ENCODE results near the gene MEGF8.

MEGF8 gene

GRCh38 chr19:42409477-42409876 lies 84.0 kb downstream of the MEGF8 start:
- Histone ChIP-seq H3K27ac (ENCODE audit: low read depth, low read length) (no peak overlapping the region), H3K4me3 (ENCODE audit: low read length) (no peak overlapping the region), H3K36me3 (ENCODE audit: insufficient read depth, low read length) (no peaks in the 10 kb centered on the region), H3K9me3 (ENCODE audit: insufficient read depth, low read depth, low read length) (no peaks in the 10 kb centered on the region), H3K9ac (ENCODE audit: low read depth, low read length) (no peak overlapping the region), H3K4me1 (ENCODE audit: insufficient read depth, low read length) (0 out of 2 replicates have a peak, but pooled peaks cover 8% of the 10 kb centered on the region), H3K27me3 (ENCODE audit: insufficient read depth, low read length) (peaks cover 10% of the 10 kb centered on the region)
- WGBS: 90% methylated on average over 6 of the region's 6 CpGs

GRCh38 chr19:42410371-42410770 lies 84.9 kb downstream of the MEGF8 start:
- H3K27ac ChIP-seq (ENCODE audit: low read depth, low read length): no peak overlapping the region
- 95% methylated on average over 30 of the region's 30 CpGs for WGBS
- 0 out of 2 replicates have a peak, but pooled peaks cover 8% of the 10 kb centered on the region for H3K4me1 ChIP-seq (ENCODE audit: insufficient read depth, low read length)
- H3K36me3 ChIP-seq (ENCODE audit: insufficient read depth, low read length): no peaks in the 10 kb centered on the region
- no peak overlapping the region for H3K9ac ChIP-seq (ENCODE audit: low read depth, low read length)
- no peaks in the 10 kb centered on the region for H3K9me3 ChIP-seq (ENCODE audit: insufficient read depth, low read depth, low read length)
- H3K4me3 ChIP-seq (ENCODE audit: low read length): no peak overlapping the region
- H3K27me3 ChIP-seq (ENCODE audit: insufficient read depth, low read length): peaks cover 13% of the 10 kb centered on the region

GRCh38 chr19:42411581-42412178 lies 86.2 kb downstream of the MEGF8 start:
- Histone ChIP-seq H3K27me3 (ENCODE audit: insufficient read depth, low read length) (peaks cover 17% of the 10 kb centered on the region), H3K9me3 (ENCODE audit: insufficient read depth, low read depth, low read length) (no peaks in the 10 kb centered on the region), H3K9ac (ENCODE audit: low read depth, low read length) (no peak overlapping the region), H3K4me1 (ENCODE audit: insufficient read depth, low read length) (0 out of 2 replicates have a peak, but pooled peaks cover 8% of the 10 kb centered on the region), H3K27ac (ENCODE audit: low read depth, low read length) (no peak overlapping the region), H3K4me3 (ENCODE audit: low read length) (no peak overlapping the region), H3K36me3 (ENCODE audit: insufficient read depth, low read length) (no peaks in the 10 kb centered on the region)
- WGBS: 92% methylated on average over 8 of the region's 8 CpGs

- 0 out of 2 replicates have a peak, but pooled peaks cover 8% of the 10 kb centered on the region for H3K4me1 ChIP-seq (ENCODE audit: insufficient read depth, low read length)
- no peak overlapping the region for H3K4me3 ChIP-seq (ENCODE audit: low read length)
- no peaks in the 10 kb centered on the region for H3K9me3 ChIP-seq (ENCODE audit: insufficient read depth, low read depth, low read length)
- H3K9ac ChIP-seq (ENCODE audit: low read depth, low read length): no peak overlapping the region
- H3K36me3 ChIP-seq (ENCODE audit: insufficient read depth, low read length): no peaks in the 10 kb centered on the region
- H3K27me3 ChIP-seq (ENCODE audit: insufficient read depth, low read length): peaks cover 17% of the 10 kb centered on the region
- 46% methylated on average over 7 of the region's 7 CpGs for WGBS
- H3K27ac ChIP-seq (ENCODE audit: low read depth, low read length): no peak overlapping the region
These were observed 86.8 kb downstream of the MEGF8 start for GRCh38 chr19:42412227-42412626.

GRCh38 chr19:42412661-42413076 lies 87.2 kb downstream of the MEGF8 start:
- Histone ChIP-seq H3K36me3 (ENCODE audit: insufficient read depth, low read length) (no peaks in the 10 kb centered on the region), H3K27me3 (ENCODE audit: insufficient read depth, low read length) (peaks cover 19% of the 10 kb centered on the region), H3K9me3 (ENCODE audit: insufficient read depth, low read depth, low read length) (no peaks in the 10 kb centered on the region), H3K4me3 (ENCODE audit: low read length) (no peak overlapping the region), H3K4me1 (ENCODE audit: insufficient read depth, low read length) (0 out of 2 replicates have a peak, but pooled peaks cover 8% of the 10 kb centered on the region), H3K27ac (ENCODE audit: low read depth, low read length) (no peak overlapping the region), H3K9ac (ENCODE audit: low read depth, low read length) (no peak overlapping the region)
- WGBS: 79% methylated on average over 4 of the region's 4 CpGs

GRCh38 chr19:42419309-42419708 lies 93.9 kb downstream of the MEGF8 start:
- Histone ChIP-seq H3K36me3 (ENCODE audit: insufficient read depth, low read length) (no peaks in the 10 kb centered on the region), H3K9me3 (ENCODE audit: insufficient read depth, low read depth, low read length) (no peaks in the 10 kb centered on the region), H3K27me3 (ENCODE audit: insufficient read depth, low read length) (peaks cover 50% of the 10 kb centered on the region), H3K4me3 (ENCODE audit: low read length) (no peak overlapping the region), H3K4me1 (ENCODE audit: insufficient read depth, low read length) (no peaks in the 10 kb centered on the region), H3K9ac (ENCODE audit: low read depth, low read length) (no peak overlapping the region), H3K27ac (ENCODE audit: low read depth, low read length) (no peak overlapping the region)
- 83% methylated on average over 6 of the region's 6 CpGs for WGBS

- 62% methylated on average over 9 of the region's 10 CpGs for WGBS
- Histone ChIP-seq H3K9me3 (ENCODE audit: insufficient read depth, low read depth, low read length) (no peaks in the 10 kb centered on the region), H3K9ac (ENCODE audit: low read depth, low read length) (no peak overlapping the region), H3K4me3 (ENCODE audit: low read length) (no peak overlapping the region), H3K4me1 (ENCODE audit: insufficient read depth, low read length) (no peaks in the 10 kb centered on the region), H3K27ac (ENCODE audit: low read depth, low read length) (no peak overlapping the region), H3K36me3 (ENCODE audit: insufficient read depth, low read length) (no peaks in the 10 kb centered on the region), H3K27me3 (ENCODE audit: insufficient read depth, low read length) (peaks cover 53% of the 10 kb centered on the region)
These were observed 94.7 kb downstream of the MEGF8 start for GRCh38 chr19:42420055-42420544.

- 93% methylated on average over 4 of the region's 4 CpGs for WGBS
- peaks cover 61% of the 10 kb centered on the region for H3K27me3 ChIP-seq (ENCODE audit: insufficient read depth, low read length)
- no peaks in the 10 kb centered on the region for H3K4me1 ChIP-seq (ENCODE audit: insufficient read depth, low read length)
- H3K4me3 ChIP-seq (ENCODE audit: low read length): no peak overlapping the region
- H3K9ac ChIP-seq (ENCODE audit: low read depth, low read length): no peak overlapping the region
- no peak overlapping the region for H3K27ac ChIP-seq (ENCODE audit: low read depth, low read length)
- H3K36me3 ChIP-seq (ENCODE audit: insufficient read depth, low read length): no peaks in the 10 kb centered on the region
- H3K9me3 ChIP-seq (ENCODE audit: insufficient read depth, low read depth, low read length): no peaks in the 10 kb centered on the region
These were observed 95.7 kb downstream of the MEGF8 start for GRCh38 chr19:42421101-42421500.

- H3K27ac ChIP-seq (ENCODE audit: low read depth, low read length): no peak overlapping the region
- no peak overlapping the region for H3K4me3 ChIP-seq (ENCODE audit: low read length)
- H3K9me3 ChIP-seq (ENCODE audit: insufficient read depth, low read depth, low read length): no peaks in the 10 kb centered on the region
- H3K27me3 ChIP-seq (ENCODE audit: insufficient read depth, low read length): peaks cover 58% of the 10 kb centered on the region
- no peaks in the 10 kb centered on the region for H3K36me3 ChIP-seq (ENCODE audit: insufficient read depth, low read length)
- H3K9ac ChIP-seq (ENCODE audit: low read depth, low read length): no peak overlapping the region
- 89% methylated on average over 9 of the region's 9 CpGs for WGBS
- no peaks in the 10 kb centered on the region for H3K4me1 ChIP-seq (ENCODE audit: insufficient read depth, low read length)
These were observed 96.2 kb downstream of the MEGF8 start for GRCh38 chr19:42421591-42422031.

- 80% methylated on average over 17 of the region's 17 CpGs for WGBS
- Histone ChIP-seq H3K4me1 (ENCODE audit: insufficient read depth, low read length) (no peaks in the 10 kb centered on the region), H3K9ac (ENCODE audit: low read depth, low read length) (no peak overlapping the region), H3K4me3 (ENCODE audit: low read length) (peak overlapping the region; percentile 60), H3K27me3 (ENCODE audit: insufficient read depth, low read length) (peaks cover 58% of the 10 kb centered on the region), H3K9me3 (ENCODE audit: insufficient read depth, low read depth, low read length) (no peaks in the 10 kb centered on the region), H3K27ac (ENCODE audit: low read depth, low read length) (no peak overlapping the region), H3K36me3 (ENCODE audit: insufficient read depth, low read length) (no peaks in the 10 kb centered on the region)
These were observed 96.9 kb downstream of the MEGF8 start for GRCh38 chr19:42422092-42422900.

GRCh38 chr19:42422901-42423461 lies 97.5 kb downstream of the MEGF8 start:
- H3K27ac ChIP-seq (ENCODE audit: low read depth, low read length): no peak overlapping the region

More at GRCh38 chr19:42422901-42423461, 97.5 kb downstream of the MEGF8 start:
- no peaks in the 10 kb centered on the region for H3K9me3 ChIP-seq (ENCODE audit: insufficient read depth, low read depth, low read length)
- H3K4me1 ChIP-seq (ENCODE audit: insufficient read depth, low read length): no peaks in the 10 kb centered on the region
- H3K27me3 ChIP-seq (ENCODE audit: insufficient read depth, low read length): peaks cover 58% of the 10 kb centered on the region
- H3K9ac ChIP-seq (ENCODE audit: low read depth, low read length): no peak overlapping the region
- H3K4me3 ChIP-seq (ENCODE audit: low read length): peak overlapping the region; percentile 60
- H3K36me3 ChIP-seq (ENCODE audit: insufficient read depth, low read length): no peaks in the 10 kb centered on the region
- 5% methylated on average over 38 of the region's 38 CpGs for whole genome bisulfite sequencing

All from HUES64 (cell line).